Ascending aorta (tissue), 2 donors: Measurements from ENCODE around the gene SLCO3A1. TPM values are rescaled to one million over a fixed set of nuclear protein-coding genes. Genes with fewer than 3 reads are reported as not detected.

ENCODE experiments used
- DNase-seq, 2 donors: peaks; one replicate each; pipeline ENCODE4 v3.0.0-alpha.2; 2019; ENCODE audit warnings: low spot score in 2 of 2
- H3K27ac ChIP-seq, 2 donors: fragments of 200-600 bp; sonication (generic); one replicate each; pipeline ENCODE4 v1.5.1; 2016 to 2017; ENCODE audit warnings: mild to moderate bottlenecking in 1 of 2
- H3K27me3 ChIP-seq: fragments of 200-600 bp; sonication (generic); one replicate; pipeline ENCODE4 v1.5.1; 2017
- H3K36me3 ChIP-seq, 2 donors: fragments of 200-600 bp; sonication (generic); one replicate each; pipeline ENCODE4 v1.5.1; 2016
- H3K4me1 ChIP-seq, 2 donors: fragments of 200-600 bp; sonication (generic); one replicate each; pipeline ENCODE4 v1.5.1; 2016 to 2017; ENCODE audit warnings: mild to moderate bottlenecking in 1 of 2
- H3K4me3 ChIP-seq, 2 donors: fragments of 200-600 bp; sonication (generic); one replicate each; pipeline ENCODE4 v1.5.1; 2016 to 2017; ENCODE audit warnings: mild to moderate bottlenecking in 1 of 2
- H3K9me3 ChIP-seq, 2 donors: fragments of 200-600 bp; sonication (generic); one replicate each; pipeline ENCODE4 v1.5.1; 2016
- intact Hi-C: fragments of 100-400 bp; cut with DNase I; formaldehyde crosslinking; loops from one replicate; pipeline ENCODE4 v1.15.1; 2023
- total RNA-seq: library from RNA; depleted of rRNA; stranded (reverse); fragments of >200 nt; gene quantifications from one replicate; pipeline ENCODE4 v1.1.0, GENCODE V29; 2016
- TF ChIP-seq, protein P1 (sequence below), 3 experiments: fragments of 200-600 bp in 2 of 3; fragments of 450-650 bp in 1 of 3; sonication (generic) in 2 of 3; IDR thresholded peaks; one replicate each; pipeline ENCODE4 v1.5.1; 2016 to 2019; ENCODE audit warnings: antibody characterized with exemption in 3 of 3, mild to moderate bottlenecking in 1 of 3, moderate library complexity in 1 of 3

SLCO3A1 gene
- total RNA-seq, 1 donor from 2014 or later = 53.2 TPM

DNA sequence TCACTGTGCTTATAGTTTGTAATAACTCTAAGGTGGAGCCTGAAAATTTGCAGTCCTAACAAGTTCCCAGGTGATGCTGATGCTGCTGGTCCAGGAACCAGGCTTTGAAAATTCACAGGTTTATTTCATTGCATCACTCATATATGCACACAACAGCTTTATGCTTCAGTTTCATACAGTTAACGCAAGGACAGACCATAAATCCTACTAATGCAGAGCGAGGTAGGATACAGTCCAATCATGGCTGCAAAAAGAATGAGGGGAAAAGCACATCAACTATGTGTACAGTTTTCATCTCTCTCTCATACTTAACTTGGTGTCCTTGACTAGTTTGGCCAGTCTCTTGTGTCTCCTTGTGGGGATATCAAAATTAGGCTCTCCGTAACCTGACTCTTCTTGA lies 135.1 kb downstream of the SLCO3A1 start:
- DNase-seq = no peak
- H3K36me3 ChIP-seq = no peaks in the 10 kb centered on the region
- no peak overlapping the region for H3K27ac ChIP-seq
- intact Hi-C loops = no loop called here
- H3K9me3 ChIP-seq = no peaks in the 10 kb centered on the region
- H3K4me3 ChIP-seq = no peak overlapping the region
- no peaks in the 10 kb centered on the region for H3K27me3 ChIP-seq
- H3K4me1 ChIP-seq = peaks cover 3 to 12% of the 10 kb centered on the region in 2 donors
- TF ChIP-seq, protein P1, sequence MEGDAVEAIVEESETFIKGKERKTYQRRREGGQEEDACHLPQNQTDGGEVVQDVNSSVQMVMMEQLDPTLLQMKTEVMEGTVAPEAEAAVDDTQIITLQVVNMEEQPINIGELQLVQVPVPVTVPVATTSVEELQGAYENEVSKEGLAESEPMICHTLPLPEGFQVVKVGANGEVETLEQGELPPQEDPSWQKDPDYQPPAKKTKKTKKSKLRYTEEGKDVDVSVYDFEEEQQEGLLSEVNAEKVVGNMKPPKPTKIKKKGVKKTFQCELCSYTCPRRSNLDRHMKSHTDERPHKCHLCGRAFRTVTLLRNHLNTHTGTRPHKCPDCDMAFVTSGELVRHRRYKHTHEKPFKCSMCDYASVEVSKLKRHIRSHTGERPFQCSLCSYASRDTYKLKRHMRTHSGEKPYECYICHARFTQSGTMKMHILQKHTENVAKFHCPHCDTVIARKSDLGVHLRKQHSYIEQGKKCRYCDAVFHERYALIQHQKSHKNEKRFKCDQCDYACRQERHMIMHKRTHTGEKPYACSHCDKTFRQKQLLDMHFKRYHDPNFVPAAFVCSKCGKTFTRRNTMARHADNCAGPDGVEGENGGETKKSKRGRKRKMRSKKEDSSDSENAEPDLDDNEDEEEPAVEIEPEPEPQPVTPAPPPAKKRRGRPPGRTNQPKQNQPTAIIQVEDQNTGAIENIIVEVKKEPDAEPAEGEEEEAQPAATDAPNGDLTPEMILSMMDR (IDR thresholded peaks at IDR 0.05) = no peak

DNA sequence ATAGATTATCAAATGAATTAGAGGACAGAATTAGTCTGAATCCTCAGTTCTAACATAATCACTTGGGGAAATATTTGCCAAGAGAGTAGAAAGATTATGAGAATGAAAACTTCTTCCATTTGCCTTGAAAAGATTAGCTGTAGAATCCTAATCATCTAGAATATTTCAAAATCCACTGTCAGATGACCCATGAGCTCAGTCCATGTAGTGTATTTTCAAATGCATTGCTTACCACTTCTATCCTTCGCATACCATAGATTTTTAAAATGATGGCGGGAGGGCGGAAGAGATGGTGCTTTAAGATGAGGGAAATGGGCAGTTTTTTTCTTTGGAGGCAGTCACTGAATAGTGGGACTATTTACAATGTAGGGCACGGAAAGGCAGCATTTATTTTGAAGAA lies 136.3 kb downstream of the SLCO3A1 start:
- no peak for DNase-seq
- H3K27ac ChIP-seq = no peak overlapping the region
- no peaks in the 10 kb centered on the region for H3K27me3 ChIP-seq
- H3K4me1 ChIP-seq = peaks cover 0 to 2% of the 10 kb centered on the region in 2 donors
- intact Hi-C loops = no loop called here
- H3K4me3 ChIP-seq = no peak overlapping the region
- no peaks in the 10 kb centered on the region for H3K9me3 ChIP-seq
- TF ChIP-seq, protein P1 (IDR thresholded peaks at IDR 0.05) = no peak
- H3K36me3 ChIP-seq = no peaks in the 10 kb centered on the region

DNA sequence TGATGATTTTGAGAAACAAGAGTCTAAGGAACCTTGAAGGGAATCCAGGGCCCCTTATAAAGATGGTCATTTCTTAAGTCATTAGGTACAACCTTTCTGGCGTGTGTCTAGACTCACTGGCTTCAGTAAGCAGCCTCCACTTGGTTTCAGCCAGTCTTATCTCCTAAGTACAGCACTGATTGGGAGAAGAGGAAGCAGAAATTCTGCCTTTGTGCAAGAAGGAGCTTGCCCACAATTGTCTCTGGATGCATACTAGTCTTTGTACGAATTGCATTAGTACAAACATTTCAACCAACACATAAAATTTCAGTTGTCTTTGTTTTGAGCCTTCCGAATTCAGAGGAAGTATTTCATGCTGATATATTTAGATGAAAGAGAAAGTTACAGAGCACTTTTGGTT lies 139.4 kb downstream of the SLCO3A1 start:
- Histone ChIP-seq H3K27ac (no peak overlapping the region), H3K27me3 (no peaks in the 10 kb centered on the region), H3K36me3 (no peaks in the 10 kb centered on the region), H3K9me3 (no peaks in the 10 kb centered on the region), H3K4me3 (no peak overlapping the region), H3K4me1 (peaks cover 0 to 2% of the 10 kb centered on the region in 2 donors)
- intact Hi-C loops = no loop called here
- DNase-seq = no peak
- TF ChIP-seq, protein P1 (IDR thresholded peaks at IDR 0.05) = no peak

DNA sequence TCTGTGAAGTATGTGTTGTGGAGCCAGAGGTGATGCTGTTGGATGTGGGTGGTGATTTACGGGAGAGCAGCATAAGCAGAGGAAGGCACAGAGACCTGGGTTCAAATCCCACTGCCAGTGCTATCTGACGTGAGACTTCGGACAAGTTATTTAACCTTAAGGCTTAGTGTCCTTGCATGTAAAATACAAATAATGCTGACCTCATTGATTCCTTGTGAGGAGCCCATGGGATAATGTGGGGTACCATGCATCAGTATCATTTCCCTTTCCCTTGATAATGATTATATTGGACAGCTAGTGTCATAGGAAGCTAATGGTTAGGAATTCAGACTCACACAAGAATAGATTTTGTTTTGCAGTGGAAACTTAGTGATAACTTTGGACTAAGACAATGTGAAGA lies 141.6 kb downstream of the SLCO3A1 start:
- Histone ChIP-seq H3K9me3 (no peaks in the 10 kb centered on the region), H3K4me3 (no peak overlapping the region), H3K27ac (no peak overlapping the region), H3K36me3 (no peaks in the 10 kb centered on the region), H3K4me1 (peaks cover 0 to 1% of the 10 kb centered on the region in 2 donors), H3K27me3 (no peaks in the 10 kb centered on the region)
- no peak for DNase-seq
- intact Hi-C loops = no loop called here
- TF ChIP-seq, protein P1 (IDR thresholded peaks at IDR 0.05) = no peak

DNA sequence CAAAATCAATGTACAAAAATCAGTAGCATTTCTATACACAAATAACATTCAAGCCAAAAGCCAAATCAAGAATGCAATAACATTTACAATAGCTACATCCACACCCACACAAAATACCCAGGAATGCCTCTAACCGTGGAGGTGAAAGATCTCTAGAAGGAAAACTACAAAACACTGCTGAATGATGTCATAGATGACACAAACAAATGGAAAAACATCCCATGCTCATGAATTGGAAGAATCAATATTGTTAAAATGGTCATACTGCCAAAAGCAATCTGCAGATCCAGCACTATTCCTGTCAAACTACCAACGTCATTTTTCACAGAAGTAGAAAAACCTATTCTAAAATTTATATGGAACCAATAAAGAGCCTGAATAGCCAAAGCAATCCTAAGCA lies 143.7 kb downstream of the SLCO3A1 start:
- DNase-seq = no peak
- intact Hi-C loops = no loop called here
- Histone ChIP-seq H3K27ac (no peak overlapping the region), H3K4me3 (no peak overlapping the region), H3K36me3 (no peaks in the 10 kb centered on the region), H3K27me3 (no peaks in the 10 kb centered on the region), H3K4me1 (no peaks in the 10 kb centered on the region), H3K9me3 (no peaks in the 10 kb centered on the region)
- TF ChIP-seq, protein P1 (IDR thresholded peaks at IDR 0.05) = no peak

DNA sequence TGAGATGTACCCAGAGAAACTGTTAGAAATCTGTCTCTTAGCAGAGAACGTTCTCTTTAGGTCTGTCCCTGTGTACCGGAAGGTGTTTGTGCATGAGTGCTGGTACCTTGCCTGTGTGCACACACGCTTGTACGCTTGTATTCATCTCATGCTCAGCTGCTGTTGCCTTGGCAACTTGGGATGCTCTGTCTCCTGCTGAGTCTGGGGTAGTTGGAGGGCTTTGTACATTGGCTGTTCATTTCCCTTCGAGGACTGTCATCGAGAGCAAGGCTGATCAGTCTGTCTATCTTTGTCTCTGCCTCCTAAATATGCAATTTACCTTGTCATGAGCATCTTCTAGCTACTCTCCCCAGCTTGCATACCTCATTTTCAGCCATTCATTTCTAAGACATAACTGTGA lies 147.2 kb downstream of the SLCO3A1 start:
- no peak for DNase-seq
- H3K9me3 ChIP-seq = no peaks in the 10 kb centered on the region
- H3K27ac ChIP-seq = no peak overlapping the region
- TF ChIP-seq, protein P1 (IDR thresholded peaks at IDR 0.05) = no peak
- H3K4me3 ChIP-seq = no peak overlapping the region
- intact Hi-C loops = no loop called here
- H3K36me3 ChIP-seq = no peaks in the 10 kb centered on the region
- no peaks in the 10 kb centered on the region for H3K27me3 ChIP-seq
- H3K4me1 ChIP-seq = no peaks in the 10 kb centered on the region
